Measurements from ENCODE around the gene CLIP2. TPM values are rescaled to one million over a fixed set of nuclear protein-coding genes. Genes with fewer than 3 reads are reported as not detected.

The CLIP2 gene
- total and polyA plus RNA-seq, 2 of the 8 experiments (the other 6 are each of a cell fraction or from before 2014, with no cell fraction given), result 8.3 to 41.5 TPM

DNA sequence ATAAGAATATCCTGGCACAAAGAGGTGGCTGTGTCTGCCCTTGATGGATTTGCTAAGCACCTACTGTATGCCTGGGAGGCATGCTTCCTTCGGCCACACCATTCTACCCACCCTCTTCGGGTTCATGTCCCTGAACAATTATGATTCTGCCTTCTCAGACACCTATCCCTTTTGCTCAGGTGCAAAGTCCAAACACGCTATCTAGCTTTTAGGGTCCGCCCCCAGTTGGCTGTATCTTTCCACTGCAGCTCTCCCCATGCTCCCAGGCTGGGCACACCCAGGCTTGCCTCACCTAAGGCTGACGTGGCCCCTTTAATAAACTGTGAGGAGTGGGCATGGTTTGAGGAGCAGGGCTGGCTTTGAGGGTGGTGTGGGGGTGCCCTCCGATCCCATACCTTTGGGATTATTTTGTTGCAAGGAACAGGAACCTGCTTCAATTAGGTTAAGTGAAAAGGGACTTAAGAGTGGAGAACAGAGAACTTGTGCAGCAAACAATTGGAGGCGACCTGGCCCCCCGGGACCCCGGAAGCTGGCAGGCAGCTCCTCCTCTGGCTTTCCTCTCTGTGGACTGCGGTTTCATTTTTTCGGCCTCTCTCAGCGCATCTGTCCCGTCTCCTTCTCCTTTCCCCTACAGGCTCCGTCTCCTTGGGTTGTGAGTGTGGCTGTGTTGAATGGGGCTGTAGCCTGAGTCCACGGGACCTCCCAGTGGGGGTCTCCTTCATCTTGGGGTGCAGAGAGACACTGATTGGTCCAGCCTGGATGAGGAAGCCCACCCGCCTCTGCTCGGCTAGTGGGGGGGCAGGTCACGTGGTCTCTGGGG lies 3.8 kb downstream of the CLIP2 start:
- TF ChIP-seq, protein P1, sequence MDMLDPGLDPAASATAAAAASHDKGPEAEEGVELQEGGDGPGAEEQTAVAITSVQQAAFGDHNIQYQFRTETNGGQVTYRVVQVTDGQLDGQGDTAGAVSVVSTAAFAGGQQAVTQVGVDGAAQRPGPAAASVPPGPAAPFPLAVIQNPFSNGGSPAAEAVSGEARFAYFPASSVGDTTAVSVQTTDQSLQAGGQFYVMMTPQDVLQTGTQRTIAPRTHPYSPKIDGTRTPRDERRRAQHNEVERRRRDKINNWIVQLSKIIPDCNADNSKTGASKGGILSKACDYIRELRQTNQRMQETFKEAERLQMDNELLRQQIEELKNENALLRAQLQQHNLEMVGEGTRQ (IDR thresholded peaks at IDR 0.05; ENCODE audit: low read length), result peak; percentile 47; the same call in 1 of the 2 replicates
- TF ChIP-seq RXRA (IDR thresholded peaks at IDR 0.05; ENCODE audit: insufficient read depth, low read depth, low read length), result no peak
- Histone ChIP-seq H4K91ac (replicated peaks; ENCODE audit: insufficient read length, low read length) (no peak overlapping the region), H2BK12ac (ENCODE audit: low read depth, low read length) (no peak overlapping the region; the same call in 1 of the 2 replicates), H3K79me1 (ENCODE audit: low read depth, low read length) (peaks cover 4% of the 10 kb centered on the region), H2BK5ac (ENCODE audit: low read depth, low read length) (peak overlapping the region; percentile 49), H3K4me3 (ENCODE audit: extremely low read depth in 1 of 4, insufficient read depth in 2 of 4, low read depth in 3 of 4, low read length in 4 of 4) (no peak overlapping the region), H3K9me3 (ENCODE audit: insufficient read depth in 2 of 2, low read depth in 1 of 2, low read length in 1 of 2) (peaks cover 0 to 2% of the 10 kb centered on the region in 2 experiments; a peak in 1 of 4 replicates), H3K4me1 (replicated peaks in 1 of 4; ENCODE audit: control insufficient read depth in 3 of 4, insufficient read depth in 4 of 4, low read length in 3 of 4) (peaks cover 9 to 42% (median 32%) of the 10 kb centered on the region in 4 experiments), H3K36me3 (ENCODE audit: control insufficient read depth in 2 of 4, insufficient read depth in 4 of 4, low read length in 3 of 4) (no peaks in the 10 kb centered on the region; a peak in 1 of 8 replicates), H2BK120ac (replicated peaks; ENCODE audit: low read depth, low read length) (no peak overlapping the region), H2AFZ (ENCODE audit: low read length) (no peak overlapping the region), H3K23ac (ENCODE audit: insufficient read length) (no peak overlapping the region), H2AK5ac (ENCODE audit: low read depth, low read length) (peak overlapping the region; percentile 84; the same call in 1 of the 2 replicates), H2BK15ac (ENCODE audit: low read length) (no peak overlapping the region), H4K8ac (ENCODE audit: extremely low read depth, insufficient read depth, low read length) (no peak overlapping the region), H3K4ac (replicated peaks; ENCODE audit: insufficient read length, low read depth, low read length) (no peak overlapping the region), H3K27ac (ENCODE audit: low read depth, low read length) (no peak overlapping the region), H4K20me1 (replicated peaks in 1 of 2; ENCODE audit: control insufficient read depth in 1 of 2, insufficient read depth in 2 of 2, low read length in 2 of 2) (peaks cover 9 to 22% of the 10 kb centered on the region in 2 experiments), H3K27me3 (replicated peaks in 1 of 4; ENCODE audit: control insufficient read depth in 3 of 4, extremely low read depth in 1 of 4, insufficient read depth in 3 of 4, low read length in 3 of 4) (peaks cover 0 to 4% (median 0%) of the 10 kb centered on the region in 4 experiments; a peak in 3 of 7 replicates), H3K56ac (replicated peaks; ENCODE audit: insufficient read length, low read depth, low read length) (no peak overlapping the region), H3K14ac (ENCODE audit: insufficient read length) (no peak overlapping the region), H3K23me2 (ENCODE audit: low read depth, low read length) (peaks cover 11% of the 10 kb centered on the region; the same call in 1 of the 2 replicates), H2BK20ac (ENCODE audit: low read length) (no peak overlapping the region), H3K18ac (ENCODE audit: extremely low read depth, low read length) (no peak overlapping the region), H3K4me2 (ENCODE audit: insufficient read depth in 1 of 2, low read depth in 2 of 2, low read length in 2 of 2) (peak overlapping the region in 1 of 2 experiments; percentile 29; a peak in 2 of 4 replicates), H3K9ac (replicated peaks in 1 of 4; ENCODE audit: extremely low read depth in 1 of 4, low read depth in 3 of 4, low read length in 3 of 4) (no peak overlapping the region), H4K5ac (ENCODE audit: insufficient read length, low read depth, low read length) (no peak overlapping the region), H3K79me2 (ENCODE audit: control insufficient read depth in 1 of 2, insufficient read depth in 2 of 2, low read length in 2 of 2) (peaks cover 0 to 70% of the 10 kb centered on the region in 2 experiments; a peak in 2 of 4 replicates)
- POLR2A ChIA-PET (ENCODE audit: partially characterized antibody), result interaction anchor here (0.6 to 1.6 kb wide), 5 partner anchors 8 to 92 kb away, joined by 3 read pairs; no protein-coding TSS in a partner anchor
- CTCF ChIA-PET (ENCODE audit: partially characterized antibody), result interaction anchor here (0.6 to 6.8 kb wide), 11 partner anchors 11 to 274 kb away, joined by 3 to 75 read pairs (median 3); partner anchors contain the start of gene RFC2
- DNase-seq (ENCODE audit: low read depth in 1 of 2, low spot score in 2 of 2) (no peak), FAIRE-seq (no peak)
- WGBS, 2 experiments (ENCODE audit: extremely low coverage in 1 of 2, insufficient coverage in 1 of 2, insufficient read length in 1 of 2, insufficient replicate concordance in 2 of 2, low coverage in 1 of 2, low lambda C conversion rate in 2 of 2, missing lambda C conversion rate in 1 of 2), result 85% methylated on average over 18 of the region's 18 CpGs; no CpG with 5 or more reads in 1 of the 2 experiments
